Tongue (tissue), 2 donors: Measurements from ENCODE around the gene CYP26A1. TPM values are rescaled to one million over a fixed set of nuclear protein-coding genes. Genes with fewer than 3 reads are reported as not detected.

Experiments used
- DNase-seq: peaks from one replicate; pipeline ENCODE4 v3.0.0-alpha.2; 2015
- total RNA-seq: library from RNA; depleted of rRNA; stranded (reverse); fragments of >200 nt; gene quantifications from one replicate; pipeline ENCODE4 v1.2.3, GENCODE V29; 2014

The CYP26A1 gene, protein sequence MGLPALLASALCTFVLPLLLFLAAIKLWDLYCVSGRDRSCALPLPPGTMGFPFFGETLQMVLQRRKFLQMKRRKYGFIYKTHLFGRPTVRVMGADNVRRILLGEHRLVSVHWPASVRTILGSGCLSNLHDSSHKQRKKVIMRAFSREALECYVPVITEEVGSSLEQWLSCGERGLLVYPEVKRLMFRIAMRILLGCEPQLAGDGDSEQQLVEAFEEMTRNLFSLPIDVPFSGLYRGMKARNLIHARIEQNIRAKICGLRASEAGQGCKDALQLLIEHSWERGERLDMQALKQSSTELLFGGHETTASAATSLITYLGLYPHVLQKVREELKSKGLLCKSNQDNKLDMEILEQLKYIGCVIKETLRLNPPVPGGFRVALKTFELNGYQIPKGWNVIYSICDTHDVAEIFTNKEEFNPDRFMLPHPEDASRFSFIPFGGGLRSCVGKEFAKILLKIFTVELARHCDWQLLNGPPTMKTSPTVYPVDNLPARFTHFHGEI
- 1.9 TPM for total RNA-seq

GRCh38 chr10:93073539-93074146 is at the start of gene CYP26A1:
CYP26A1 (plus strand) TSS chr10:93073893; CDS start chr10:93073935, 42 bp downstream.
- DNase-seq, result no peak

GRCh38 chr10:93026072-93026471 is 47.6 kb upstream of the CYP26A1 start:
- no peak for DNase-seq

DNA sequence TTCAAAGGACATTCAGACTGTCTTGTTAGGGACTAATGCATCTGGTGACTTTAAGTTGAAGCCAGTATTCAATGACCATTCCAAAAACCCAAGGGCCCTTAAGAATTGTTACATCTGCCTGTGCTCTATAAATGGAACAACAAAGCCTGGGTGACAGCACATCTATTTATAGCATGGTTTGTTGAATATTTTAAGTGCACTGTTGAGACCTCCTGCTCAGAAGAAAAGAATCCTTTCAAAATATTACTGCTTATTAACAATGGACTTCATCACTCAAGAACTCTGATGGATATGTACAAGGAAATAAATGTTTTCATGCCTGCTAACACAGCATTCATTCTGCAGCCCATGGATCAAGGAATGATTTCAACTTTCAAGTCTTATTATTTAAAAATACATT is 46.2 kb upstream of the CYP26A1 start:
- no peak for DNase-seq

DNA sequence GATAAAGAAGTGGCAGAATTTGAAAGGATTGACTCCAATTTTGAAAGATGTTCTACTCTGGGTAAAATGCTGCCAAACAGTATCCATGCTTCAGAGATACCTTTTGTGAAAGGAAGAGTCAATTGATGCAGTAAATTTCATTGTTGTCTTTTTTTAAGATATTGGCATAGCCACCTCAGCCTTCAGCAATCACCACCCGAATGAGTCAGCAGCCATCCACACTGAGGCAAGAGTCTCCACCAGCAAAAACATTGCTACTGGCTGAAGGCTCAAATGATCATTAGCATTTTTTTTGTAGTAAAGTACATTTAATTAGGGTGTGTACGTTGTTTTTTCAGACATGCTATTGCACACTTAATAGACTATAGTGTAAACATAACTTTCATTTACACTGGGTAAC is 44.8 kb upstream of the CYP26A1 start:
- no peak for DNase-seq

- peak; percentile 5 for DNase-seq
Observed at GRCh38 chr10:93030409-93030808, 43.3 kb upstream of the CYP26A1 start.

DNA sequence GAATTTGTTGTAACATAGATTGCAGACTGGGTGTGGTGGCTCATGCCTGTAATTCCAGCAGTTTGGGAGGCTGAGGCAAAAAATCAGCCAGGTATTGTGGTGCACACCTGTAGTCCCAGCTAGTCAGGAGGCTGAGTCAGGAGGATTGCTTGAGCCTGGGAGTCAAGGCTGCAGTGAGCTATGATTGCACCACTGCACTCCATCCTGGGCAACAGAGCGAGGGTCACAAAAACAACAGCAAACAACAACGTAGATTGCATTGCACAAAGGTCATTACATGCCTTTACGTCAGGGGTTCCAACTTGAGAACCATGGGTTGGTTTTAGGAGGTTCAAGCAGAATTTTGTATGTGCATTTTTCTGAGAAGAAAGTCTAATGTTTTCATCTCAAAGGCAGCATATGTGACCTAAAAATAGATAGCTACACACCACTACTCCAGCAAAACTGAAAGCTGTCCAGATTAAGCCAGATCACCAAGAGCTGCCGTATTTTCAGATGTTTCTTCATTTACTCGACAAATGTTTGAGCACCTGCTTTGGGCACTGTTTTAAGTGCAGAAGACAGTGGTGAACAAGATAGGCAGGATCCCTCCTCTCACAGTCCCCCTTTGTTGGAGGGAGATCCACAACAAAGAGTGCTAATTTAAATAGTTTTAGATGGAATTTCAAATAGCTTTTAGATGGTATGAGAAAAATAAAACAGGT is 41.4 kb upstream of the CYP26A1 start:
- peak; percentile 7 for DNase-seq

DNA sequence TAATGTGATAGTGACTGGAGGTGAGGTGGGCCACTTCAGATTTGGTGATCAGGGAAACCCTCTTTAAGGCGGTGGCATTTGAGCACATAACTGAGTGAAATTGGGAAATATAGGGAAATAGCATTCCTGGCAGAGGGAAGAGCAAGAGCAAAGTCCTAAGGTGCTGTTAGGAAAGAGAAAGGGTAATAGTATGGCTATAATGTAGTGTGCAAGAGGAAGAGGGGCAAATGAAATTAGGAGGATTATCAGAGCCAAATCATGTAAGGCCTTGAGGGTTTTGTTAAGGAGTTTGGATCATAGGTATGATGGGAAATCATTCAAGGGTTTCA is 40.9 kb upstream of the CYP26A1 start:
- no peak for DNase-seq

DNA sequence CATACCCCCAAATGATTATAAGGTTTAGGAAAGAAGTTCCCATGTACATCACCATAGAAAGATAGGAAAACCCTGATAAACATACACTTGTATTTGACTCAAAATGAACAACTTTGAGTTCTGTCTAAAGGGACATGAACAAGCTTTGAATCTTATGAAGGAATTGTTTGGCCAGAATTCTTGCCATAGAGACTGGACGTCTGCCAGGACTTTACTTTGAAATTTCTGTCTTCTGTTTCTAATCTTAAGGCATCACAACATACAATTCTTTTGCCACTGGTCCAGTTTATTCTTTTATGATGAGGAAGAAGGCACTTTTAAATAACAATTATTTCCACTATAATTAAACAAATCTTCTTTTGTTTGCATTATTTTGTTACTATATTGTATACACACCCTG is 39.3 kb upstream of the CYP26A1 start:
- peak; percentile 7 for DNase-seq

- no peak for DNase-seq
Observed at GRCh38 chr10:93039110-93039509, 34.6 kb upstream of the CYP26A1 start.

GRCh38 chr10:93039721-93040120 is 34.0 kb upstream of the CYP26A1 start:
- DNase-seq, result no peak

DNA sequence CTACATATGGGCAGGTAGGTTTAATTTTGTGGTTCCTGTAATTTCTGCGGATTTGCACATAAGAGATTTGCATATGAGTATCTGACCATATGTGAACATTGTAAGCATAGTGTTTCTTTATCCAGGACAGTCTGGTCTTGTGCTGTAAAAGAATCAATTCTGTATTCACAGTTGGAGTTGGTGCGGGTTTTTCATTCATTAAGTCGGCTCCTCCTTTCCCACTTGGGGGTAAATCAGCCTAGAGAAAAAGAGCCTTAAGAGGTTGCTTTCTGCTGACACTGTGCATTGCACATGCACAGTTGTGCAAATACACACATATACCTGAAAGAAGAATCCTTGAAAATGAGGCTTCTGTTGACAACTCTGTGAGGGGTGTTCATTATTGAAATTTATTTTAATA is 19.2 kb upstream of the CYP26A1 start:
- no peak for DNase-seq

- no peak for DNase-seq
Observed at GRCh38 chr10:93058139-93058538, 15.6 kb upstream of the CYP26A1 start.

- DNase-seq, result no peak
Observed at GRCh38 chr10:93059975-93060886, 13.5 kb upstream of the CYP26A1 start, which contains the start of gene CYP26C1. CYP26C1 (plus strand) TSS chr10:93060798; CDS start chr10:93061264, 466 bp downstream.

DNA sequence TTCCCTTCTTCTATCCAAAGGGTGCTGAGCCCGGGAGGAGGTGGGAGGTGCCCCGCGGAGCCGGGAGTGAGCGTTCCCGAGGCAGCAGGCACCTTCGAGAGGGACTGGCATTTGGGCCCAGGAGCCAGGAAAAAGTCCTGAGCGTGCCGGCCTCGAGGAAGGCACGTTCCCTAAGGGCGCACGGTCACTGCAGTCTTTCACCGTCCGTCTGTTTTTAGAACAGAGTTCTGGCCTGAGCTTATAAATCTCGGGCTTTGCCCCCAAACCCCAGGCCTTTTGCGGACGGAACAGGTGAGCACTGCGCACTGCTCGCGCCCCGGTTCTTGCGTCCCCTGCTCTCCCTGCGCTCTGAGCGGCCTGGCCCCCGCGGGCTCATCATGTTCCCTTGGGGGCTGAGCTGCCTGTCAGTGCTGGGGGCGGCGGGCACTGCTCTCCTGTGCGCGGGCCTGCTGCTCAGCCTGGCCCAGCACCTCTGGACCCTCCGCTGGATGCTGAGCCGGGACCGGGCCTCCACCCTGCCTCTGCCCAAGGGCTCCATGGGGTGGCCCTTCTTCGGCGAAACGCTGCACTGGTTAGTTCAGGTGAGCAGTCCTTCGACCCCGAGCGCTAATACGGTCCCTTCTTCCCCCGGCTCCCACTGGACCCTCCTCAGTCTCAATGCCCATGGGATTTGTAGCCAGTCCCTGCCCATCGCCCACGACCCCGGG is 12.7 kb upstream of the CYP26A1 start:
- no peak for DNase-seq

DNA sequence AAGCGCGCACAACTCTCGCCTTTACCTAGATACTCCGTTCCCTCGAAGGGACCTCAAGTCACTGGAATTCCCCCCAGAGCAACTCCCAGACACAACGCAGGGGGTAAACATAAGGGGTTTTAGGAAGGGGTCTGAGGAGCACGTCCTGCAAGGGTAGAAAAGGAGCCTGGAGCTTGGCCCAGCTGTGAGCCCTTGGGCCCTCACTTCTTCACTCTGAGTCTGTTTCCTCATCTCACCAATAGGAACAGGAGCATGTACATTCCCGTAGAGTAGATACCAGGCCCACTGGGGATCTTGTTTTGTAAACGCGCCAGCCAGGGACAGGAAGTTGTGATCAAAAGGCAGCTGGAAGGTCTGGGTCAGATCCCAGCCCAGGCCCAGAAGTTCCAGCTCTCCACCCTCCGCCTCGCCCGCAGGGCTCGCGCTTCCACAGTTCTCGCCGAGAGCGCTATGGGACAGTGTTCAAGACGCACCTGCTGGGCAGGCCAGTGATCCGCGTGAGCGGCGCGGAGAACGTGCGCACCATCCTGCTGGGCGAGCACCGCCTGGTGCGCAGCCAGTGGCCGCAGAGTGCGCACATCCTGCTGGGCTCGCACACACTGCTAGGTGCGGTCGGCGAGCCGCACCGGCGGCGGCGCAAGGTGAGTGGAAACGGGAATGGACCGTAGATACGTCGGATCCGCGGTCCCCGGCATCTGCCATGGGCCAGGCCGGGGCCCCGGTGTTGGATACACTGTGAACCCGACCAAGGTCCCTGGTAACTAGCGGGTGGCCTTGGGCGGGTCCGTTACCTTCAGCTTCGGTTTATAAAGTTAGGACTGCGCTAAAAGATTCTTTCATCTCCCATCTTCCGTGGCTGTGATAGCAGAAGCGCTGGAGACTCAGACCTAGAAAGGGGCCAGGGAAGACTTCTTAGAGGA is 11.8 kb upstream of the CYP26A1 start:
- no peak for DNase-seq

GRCh38 chr10:93062514-93063143 is 11.1 kb upstream of the CYP26A1 start:
- peak; percentile 33 for DNase-seq

DNA sequence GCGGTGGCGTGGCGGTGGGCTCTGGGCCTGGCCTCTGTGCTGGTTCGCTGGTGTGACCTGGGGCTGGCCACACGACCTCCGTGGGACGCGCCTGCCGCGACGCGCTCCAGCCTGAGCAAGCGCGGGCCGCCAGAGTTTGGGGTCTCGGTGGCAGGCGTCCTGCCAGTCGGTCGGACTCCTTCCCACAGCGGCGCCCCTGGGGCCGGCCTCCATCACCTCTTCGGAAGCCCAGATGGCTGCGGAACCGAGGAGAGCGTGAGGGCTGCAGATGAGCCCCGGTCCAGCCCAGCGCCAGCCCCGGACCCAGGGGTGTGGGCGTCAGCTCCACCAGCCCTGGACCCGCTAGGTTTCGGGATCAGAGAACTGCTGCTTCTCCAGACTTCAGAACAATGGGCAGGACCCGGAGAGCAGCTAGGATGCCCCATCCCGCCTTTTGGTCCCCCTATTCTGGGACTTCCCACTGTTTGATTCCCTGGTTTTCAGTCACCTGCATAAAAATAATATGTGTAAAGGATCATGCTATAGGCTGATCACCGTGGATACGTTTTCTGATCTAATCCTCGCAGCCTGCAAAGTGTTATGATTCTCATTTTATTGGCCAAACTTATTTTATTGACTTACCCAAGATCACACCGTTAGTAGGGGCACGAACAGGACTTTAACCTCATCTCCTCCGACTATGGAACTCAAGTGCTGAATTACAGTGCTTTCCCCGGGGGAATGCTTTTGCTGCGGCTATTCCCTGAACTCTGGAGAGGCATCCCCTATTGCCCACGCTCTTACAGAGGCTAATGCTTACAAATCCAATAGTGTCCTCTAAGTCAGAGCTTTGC is 10.3 kb upstream of the CYP26A1 start:
- DNase-seq, result no peak

DNA sequence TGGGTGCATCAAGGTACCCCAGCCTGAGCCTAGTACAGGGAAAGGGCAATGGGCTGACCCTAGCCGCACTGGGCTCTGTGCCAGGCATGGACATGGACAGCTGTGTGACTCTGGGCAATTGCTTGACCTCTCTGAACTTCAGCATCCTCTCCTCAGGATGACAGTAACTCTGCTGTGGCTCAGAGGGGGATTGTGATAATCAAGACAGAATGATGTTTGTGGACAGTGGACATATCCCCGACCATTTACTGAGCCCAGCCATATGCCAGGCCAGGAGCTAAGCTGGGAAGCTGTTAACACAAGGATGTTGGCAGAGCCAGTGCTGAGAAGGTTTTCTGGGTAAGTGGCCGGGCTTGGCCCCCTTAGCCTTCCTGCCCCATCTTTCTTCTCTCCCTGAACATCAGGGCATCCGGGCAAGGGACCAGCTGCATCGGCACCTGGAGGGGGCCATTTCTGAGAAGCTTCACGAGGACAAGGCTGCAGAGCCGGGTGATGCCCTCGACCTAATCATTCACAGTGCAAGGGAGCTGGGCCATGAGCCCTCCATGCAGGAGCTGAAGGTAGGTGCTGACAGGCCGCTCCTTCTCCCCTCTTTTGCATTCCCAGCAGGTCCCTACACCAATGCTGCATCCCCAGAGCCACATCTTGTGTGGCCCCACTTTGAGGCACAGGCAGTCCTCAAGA is 9.6 kb upstream of the CYP26A1 start:
- no peak for DNase-seq
